DMS79 treated with DMSO at 0.1 percent for 48 hours (cell line): ENCODE results near the gene CCL4L2.
"Not testable (repeated sequence)": the region's sequence is repeated elsewhere in the genome, so short reads cannot be mapped to it uniquely, and the experiment has no call there.

Source experiments
- DNase-seq: peaks from one replicate; lab custom pipeline; 2025; lab: John Stamatoyannopoulos, UW

The CCL4L2 gene

DNA sequence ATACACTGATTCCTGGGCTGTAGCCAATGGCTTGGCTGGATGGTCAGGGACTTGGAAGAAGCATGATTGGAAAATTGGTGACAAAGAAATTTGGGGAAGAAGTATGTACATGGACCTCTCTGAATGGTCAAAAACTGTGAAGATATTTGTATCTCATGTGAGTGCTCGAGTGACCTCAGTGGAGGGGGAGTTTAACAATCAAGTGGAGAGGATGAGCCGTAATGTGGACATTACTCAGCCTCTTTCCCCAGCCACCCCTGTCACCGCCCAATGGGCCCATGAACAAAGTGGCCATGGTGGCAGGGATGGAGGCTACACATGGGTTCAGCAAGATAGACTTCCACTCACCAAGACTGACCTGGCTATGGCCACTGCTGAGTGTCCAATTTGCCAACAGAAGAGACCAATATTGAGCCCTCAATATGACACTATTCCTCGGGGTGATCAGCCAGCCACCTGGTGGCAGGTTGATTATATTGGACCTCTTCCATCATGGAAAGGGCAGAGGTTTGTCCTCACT is 10.8 kb downstream of the CCL4L2 start:
- DNase-seq = not testable (repeated sequence)

- DNase-seq = not testable (repeated sequence)
Measured at GRCh38 chr17:36222967-36223366, 12.1 kb downstream of the CCL4L2 start.

GRCh38 chr17:36229644-36230043 is 18.8 kb downstream of the CCL4L2 start:
- not testable (repeated sequence) for DNase-seq

- DNase-seq = not testable (repeated sequence)
Measured at GRCh38 chr17:36242046-36242445, 31.2 kb downstream of the CCL4L2 start.
